HepG2 (cell line): Measurements from ENCODE around the gene TGFA. TPM values are rescaled to one million over a fixed set of nuclear protein-coding genes. Genes with fewer than 3 reads are reported as not detected.

Source experiments
- AKAP8 ChIP-seq: sonication (generic); formaldehyde crosslinking; IDR thresholded peaks from 2 replicates; pipeline ENCODE4 v1.5.1; 2020; ENCODE audit warnings: mild to moderate bottlenecking, missing genetic modification reagents
- BRD4 ChIP-seq: sonication (generic); formaldehyde crosslinking; IDR thresholded peaks from 2 replicates; pipeline ENCODE4 v1.4.0; 2020; ENCODE audit warnings: missing genetic modification reagents
- EEA1 ChIP-seq: sonication (generic); formaldehyde crosslinking; IDR thresholded peaks from 2 replicates; pipeline ENCODE4 v1.5.1; 2020; ENCODE audit warnings: mild to moderate bottlenecking, missing genetic modification reagents, borderline replicate concordance
- ELF3 ChIP-seq: IDR thresholded peaks from 2 replicates; pipeline ENCODE4 v1.6.1; 2016; ENCODE audit warnings: missing genetic modification reagents, missing compliant biosample characterization
- KAT8 ChIP-seq: IDR thresholded peaks from 2 replicates; pipeline ENCODE4 v1.6.1; 2016; ENCODE audit warnings: missing genetic modification reagents, missing compliant biosample characterization
- KDM1A ChIP-seq: IDR thresholded peaks from 2 replicates; pipeline ENCODE4 v1.6.1; 2016; ENCODE audit warnings: missing compliant biosample characterization
- KDM5A ChIP-seq: fragments of 200-600 bp; sonication (generic); IDR thresholded peaks from 2 replicates; pipeline ENCODE4 v1.7.0; 2018; ENCODE audit warnings: antibody characterized with exemption, mild to moderate bottlenecking, low read length, borderline replicate concordance
- KLF9 ChIP-seq: IDR thresholded peaks from 2 replicates; pipeline ENCODE4 v1.6.1; 2016; ENCODE audit warnings: low read depth
- KMT2B ChIP-seq: IDR thresholded peaks from 2 replicates; pipeline ENCODE4 v1.6.1; 2016; ENCODE audit warnings: missing genetic modification reagents, missing compliant biosample characterization
- MAF1 ChIP-seq: sonication (generic); formaldehyde crosslinking; IDR thresholded peaks from 2 replicates; pipeline ENCODE4 v1.5.0; 2020; ENCODE audit warnings: missing genetic modification reagents, borderline replicate concordance
- MIER3 ChIP-seq: IDR thresholded peaks from 2 replicates; pipeline ENCODE4 v1.6.1; 2016; ENCODE audit warnings: missing compliant biosample characterization, borderline replicate concordance
- POGK ChIP-seq: sonication (generic); formaldehyde crosslinking; conservative IDR thresholded peaks from 2 replicates; pipeline ENCODE4 v1.8.0; 2022; ENCODE audit warnings: mild to moderate bottlenecking, moderate library complexity, missing genetic modification reagents
- POLR2A ChIP-seq, 2 experiments: IDR thresholded peaks; 2 replicates each; pipeline ENCODE4 v1.6.1; 2011; ENCODE audit warnings: low read depth in 2 of 2, low read length in 2 of 2, mild to moderate bottlenecking in 1 of 2, moderate library complexity in 1 of 2; ENCODE audit not compliant: insufficient read depth in 1 of 2
- SETDB1 ChIP-seq: sonication (generic); formaldehyde crosslinking; IDR thresholded peaks from 2 replicates; pipeline ENCODE4 v1.5.1; 2020; ENCODE audit warnings: missing genetic modification reagents, mild to moderate bottlenecking, borderline replicate concordance
- SKI ChIP-seq: fragments of 450-650 bp; IDR thresholded peaks from one replicate; pipeline ENCODE4 v1.6.1; 2018; ENCODE audit warnings: mild to moderate bottlenecking; ENCODE audit not compliant: partially characterized antibody
- ZFP1 ChIP-seq: IDR thresholded peaks from 2 replicates; pipeline ENCODE4 v1.6.1; 2016
- ZMAT3 ChIP-seq: sonication (generic); formaldehyde crosslinking; conservative IDR thresholded peaks from 2 replicates; pipeline ENCODE4 v1.7.0; 2021; ENCODE audit warnings: missing genetic modification reagents
- ZNF121 ChIP-seq: sonication (generic); formaldehyde crosslinking; IDR thresholded peaks from 2 replicates; pipeline ENCODE4 v1.5.0; 2020; ENCODE audit warnings: mild to moderate bottlenecking, missing genetic modification reagents
- ZNF234 ChIP-seq: sonication (generic); formaldehyde crosslinking; conservative IDR thresholded peaks from 2 replicates; pipeline ENCODE4 v1.5.1; 2020; ENCODE audit warnings: mild to moderate bottlenecking, missing genetic modification reagents
- ZNF296 ChIP-seq: sonication (generic); formaldehyde crosslinking; conservative IDR thresholded peaks from 2 replicates; pipeline ENCODE4 v1.5.0; 2020; ENCODE audit warnings: mild to moderate bottlenecking, missing genetic modification reagents
- ZNF552 ChIP-seq: sonication (generic); formaldehyde crosslinking; IDR thresholded peaks from 2 replicates; pipeline ENCODE4 v1.9.0; 2022; ENCODE audit warnings: missing genetic modification reagents, mild to moderate bottlenecking, borderline replicate concordance
- ZNF564 ChIP-seq: sonication (generic); formaldehyde crosslinking; IDR thresholded peaks from 2 replicates; pipeline ENCODE4 v1.8.1; 2023; ENCODE audit warnings: mild to moderate bottlenecking, missing genetic modification reagents
- ZNF773 ChIP-seq: sonication (generic); formaldehyde crosslinking; IDR thresholded peaks from 2 replicates; pipeline ENCODE4 v1.4.0; 2020; ENCODE audit warnings: missing genetic modification reagents, borderline replicate concordance
- ZNF788 ChIP-seq: sonication (generic); formaldehyde crosslinking; IDR thresholded peaks from 2 replicates; pipeline ENCODE4 v1.5.0; 2020; ENCODE audit warnings: mild to moderate bottlenecking, missing genetic modification reagents, borderline replicate concordance
- ZNF839 ChIP-seq: sonication (generic); formaldehyde crosslinking; IDR thresholded peaks from 2 replicates; pipeline ENCODE4 v1.4.0; 2020; ENCODE audit warnings: missing genetic modification reagents, mild to moderate bottlenecking, borderline replicate concordance
- polyA plus RNA-seq, 8 experiments: library from polyadenylated mRNA; depleted of rRNA in 3 of 8; stranded (reverse) in 7 of 8; unstranded in 1 of 8; fragments of >200 nt; fragmentation: Illumina TruSeq in 4 of 8; extraction: Trizol in 4 of 8; gene quantifications; 2 replicates each; pipeline versions ENCODE4 v1.2.1 to v1.2.3, GENCODE V29; 2011 to 2016; ENCODE audit warnings: low read depth in 4 of 8, missing spikeins in 1 of 8, mixed read lengths in 1 of 8; ENCODE audit not compliant: insufficient read depth in 1 of 8
- total RNA-seq, 5 experiments: library from RNA; depleted of rRNA; stranded (reverse); fragments of >200 nt; fragmentation: Illumina TruSeq; extraction: Trizol; gene quantifications; 2 replicates each; pipeline ENCODE4 v1.2.3, GENCODE V29; 2016; ENCODE audit warnings: low read depth in 1 of 5
- TF ChIP-seq, protein P1 (sequence below): IDR thresholded peaks from 2 replicates; pipeline ENCODE4 v1.6.1; 2016; ENCODE audit warnings: missing compliant biosample characterization, missing genetic modification reagents, borderline replicate concordance
- TF ChIP-seq, protein P2 (sequence below): sonication (generic); formaldehyde crosslinking; conservative IDR thresholded peaks from 2 replicates; pipeline ENCODE4 v1.4.0; 2020; ENCODE audit warnings: missing genetic modification reagents
- TF ChIP-seq, protein P3 (sequence below): sonication (generic); formaldehyde crosslinking; conservative IDR thresholded peaks from 2 replicates; pipeline ENCODE4 v1.4.0; 2020; ENCODE audit warnings: missing genetic modification reagents

The TGFA gene
- total and polyA plus RNA-seq, 2 of the 13 experiments (the other 11 are each of a cell fraction or from before 2014, with no cell fraction given) = 7.8 to 15.3 TPM

GRCh38 chr2:70553334-70553583 lies 367 bp downstream of the TGFA start (continued):
- TF ChIP-seq, protein P1, sequence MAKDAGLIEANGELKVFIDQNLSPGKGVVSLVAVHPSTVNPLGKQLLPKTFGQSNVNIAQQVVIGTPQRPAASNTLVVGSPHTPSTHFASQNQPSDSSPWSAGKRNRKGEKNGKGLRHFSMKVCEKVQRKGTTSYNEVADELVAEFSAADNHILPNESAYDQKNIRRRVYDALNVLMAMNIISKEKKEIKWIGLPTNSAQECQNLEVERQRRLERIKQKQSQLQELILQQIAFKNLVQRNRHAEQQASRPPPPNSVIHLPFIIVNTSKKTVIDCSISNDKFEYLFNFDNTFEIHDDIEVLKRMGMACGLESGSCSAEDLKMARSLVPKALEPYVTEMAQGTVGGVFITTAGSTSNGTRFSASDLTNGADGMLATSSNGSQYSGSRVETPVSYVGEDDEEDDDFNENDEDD = no peak
- TF ChIP-seq ZNF773 (CRISPR knock-in tag) (no peak), ZNF839 (CRISPR knock-in tag) (no peak), ZNF296 (CRISPR knock-in tag) (0 out of 2 replicates have a peak, but pooled peaks have one; percentile 35), ZNF552 (no peak), SKI (no peak), KLF9 (CRISPR knock-in tag) (no peak), ZNF788 (CRISPR knock-in tag) (no peak; the same call in 1 of the 2 replicates), KDM1A (CRISPR knock-in tag) (no peak), ZNF121 (0 out of 2 replicates have a peak, but pooled peaks have one; percentile 6), ELF3 (CRISPR knock-in tag) (no peak; the same call in 1 of the 2 replicates), KAT8 (CRISPR knock-in tag) (no peak; the same call in 1 of the 2 replicates), KMT2B (CRISPR knock-in tag) (0 out of 2 replicates have a peak, but pooled peaks have one; percentile 5), MAF1 (CRISPR knock-in tag) (no peak), POLR2A (IDR thresholded peaks at IDR 0.05; ENCODE audit: insufficient read depth in 1 of 2, low read depth in 2 of 2, low read length in 2 of 2) (no peak), EEA1 (no peak), SETDB1 (CRISPR knock-in tag) (no peak), BRD4 (CRISPR knock-in tag) (no peak), AKAP8 (no peak), ZFP1 (CRISPR knock-in tag) (no peak), MIER3 (CRISPR knock-in tag) (no peak), ZNF234 (CRISPR knock-in tag) (no peak), KDM5A (0 out of 2 replicates have a peak, but pooled peaks have one; percentile 5), POGK (no peak), ZNF564 (CRISPR knock-in tag) (no peak), ZMAT3 (no peak)
- TF ChIP-seq, protein P2, sequence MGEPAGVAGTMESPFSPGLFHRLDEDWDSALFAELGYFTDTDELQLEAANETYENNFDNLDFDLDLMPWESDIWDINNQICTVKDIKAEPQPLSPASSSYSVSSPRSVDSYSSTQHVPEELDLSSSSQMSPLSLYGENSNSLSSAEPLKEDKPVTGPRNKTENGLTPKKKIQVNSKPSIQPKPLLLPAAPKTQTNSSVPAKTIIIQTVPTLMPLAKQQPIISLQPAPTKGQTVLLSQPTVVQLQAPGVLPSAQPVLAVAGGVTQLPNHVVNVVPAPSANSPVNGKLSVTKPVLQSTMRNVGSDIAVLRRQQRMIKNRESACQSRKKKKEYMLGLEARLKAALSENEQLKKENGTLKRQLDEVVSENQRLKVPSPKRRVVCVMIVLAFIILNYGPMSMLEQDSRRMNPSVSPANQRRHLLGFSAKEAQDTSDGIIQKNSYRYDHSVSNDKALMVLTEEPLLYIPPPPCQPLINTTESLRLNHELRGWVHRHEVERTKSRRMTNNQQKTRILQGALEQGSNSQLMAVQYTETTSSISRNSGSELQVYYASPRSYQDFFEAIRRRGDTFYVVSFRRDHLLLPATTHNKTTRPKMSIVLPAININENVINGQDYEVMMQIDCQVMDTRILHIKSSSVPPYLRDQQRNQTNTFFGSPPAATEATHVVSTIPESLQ = no peak
- TF ChIP-seq, protein P3, sequence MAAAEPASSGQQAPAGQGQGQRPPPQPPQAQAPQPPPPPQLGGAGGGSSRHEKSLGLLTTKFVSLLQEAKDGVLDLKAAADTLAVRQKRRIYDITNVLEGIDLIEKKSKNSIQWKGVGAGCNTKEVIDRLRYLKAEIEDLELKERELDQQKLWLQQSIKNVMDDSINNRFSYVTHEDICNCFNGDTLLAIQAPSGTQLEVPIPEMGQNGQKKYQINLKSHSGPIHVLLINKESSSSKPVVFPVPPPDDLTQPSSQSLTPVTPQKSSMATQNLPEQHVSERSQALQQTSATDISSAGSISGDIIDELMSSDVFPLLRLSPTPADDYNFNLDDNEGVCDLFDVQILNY (CRISPR knock-in tag) = no peak
